ENCODE data around the gene PLLP.

PLLP gene, protein sequence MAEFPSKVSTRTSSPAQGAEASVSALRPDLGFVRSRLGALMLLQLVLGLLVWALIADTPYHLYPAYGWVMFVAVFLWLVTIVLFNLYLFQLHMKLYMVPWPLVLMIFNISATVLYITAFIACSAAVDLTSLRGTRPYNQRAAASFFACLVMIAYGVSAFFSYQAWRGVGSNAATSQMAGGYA

DNA sequence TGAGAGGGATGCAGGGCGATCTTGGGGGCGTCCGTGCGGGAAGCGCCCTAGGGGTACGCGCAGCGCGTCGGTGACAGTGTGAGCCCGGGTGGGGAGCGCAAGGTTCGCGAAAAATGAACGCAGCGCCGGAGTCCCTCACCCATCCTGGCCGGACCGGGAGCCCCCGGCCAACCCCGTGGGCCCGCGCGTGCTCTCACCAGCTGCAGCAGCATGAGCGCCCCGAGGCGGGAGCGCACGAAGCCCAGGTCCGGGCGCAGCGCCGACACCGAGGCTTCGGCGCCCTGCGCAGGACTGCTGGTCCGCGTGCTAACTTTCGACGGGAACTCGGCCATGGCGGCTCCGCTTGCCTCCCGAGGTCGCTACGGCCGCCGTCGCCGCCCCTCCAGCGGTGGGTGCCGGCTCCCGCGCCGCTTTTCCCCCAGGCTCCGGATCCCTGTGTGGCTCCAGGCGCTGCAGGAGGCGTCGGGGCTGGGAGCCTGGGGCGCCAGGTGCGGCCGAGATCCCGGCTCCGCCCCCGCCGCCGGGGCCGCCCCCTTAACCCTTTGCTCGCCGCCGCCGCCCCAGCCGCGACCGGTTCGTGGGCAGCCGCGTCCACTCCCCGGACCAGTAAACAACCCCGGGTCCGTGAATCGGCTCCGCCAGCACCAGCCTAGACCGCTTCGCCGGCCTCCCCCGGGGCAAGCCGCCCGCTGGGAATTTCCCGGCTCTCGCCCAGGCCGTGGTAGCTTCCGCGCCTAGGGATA lies at the start of gene PLLP:
Gene PLLP, minus strand, starts transcription at position 464 of the 743 bp plus-strand sequence. Its CDS starts 132 bp downstream, at position 332.
- no peak for DNase-seq

DNA sequence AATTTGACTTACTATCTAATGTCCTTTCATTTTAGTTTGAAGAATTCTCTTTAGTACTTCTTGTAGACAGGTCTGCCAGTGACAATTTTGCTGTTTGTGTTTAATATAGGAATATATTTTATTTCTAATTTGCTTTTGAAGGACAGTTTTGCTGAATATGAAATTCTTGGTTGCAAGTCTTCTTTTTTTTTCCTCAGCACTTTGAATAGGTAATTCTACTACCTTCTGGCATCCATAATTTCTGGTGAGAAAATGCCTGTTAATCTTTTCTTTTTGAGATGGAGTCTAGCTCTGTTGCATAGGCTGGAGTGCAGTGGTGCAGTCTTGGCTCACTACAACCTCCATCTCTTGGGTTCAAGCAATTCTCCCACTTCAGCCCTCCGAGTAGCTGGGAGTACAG lies 48.9 kb upstream of the PLLP start:
- DNase-seq, result no peak

DNA sequence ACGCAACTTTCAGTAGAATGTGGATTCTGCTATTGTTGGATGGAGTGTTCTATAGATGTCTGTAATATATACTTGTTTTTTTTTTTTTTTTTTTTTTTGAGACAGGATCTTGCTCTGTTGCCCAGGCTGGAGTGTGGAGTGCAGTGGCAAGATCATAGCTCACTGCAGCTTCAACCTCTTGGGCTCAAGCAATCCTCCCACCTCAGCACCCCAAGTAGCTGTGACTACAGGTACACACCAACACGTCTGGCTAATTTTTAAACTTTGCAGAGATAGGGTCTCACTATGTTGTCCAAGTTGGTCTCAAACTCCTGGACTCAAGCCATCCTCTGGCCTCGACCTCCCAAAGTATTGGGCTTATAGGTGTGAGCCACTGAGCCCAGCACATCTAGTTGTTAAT lies 46.9 kb upstream of the PLLP start:
- DNase-seq, result no peak

DNA sequence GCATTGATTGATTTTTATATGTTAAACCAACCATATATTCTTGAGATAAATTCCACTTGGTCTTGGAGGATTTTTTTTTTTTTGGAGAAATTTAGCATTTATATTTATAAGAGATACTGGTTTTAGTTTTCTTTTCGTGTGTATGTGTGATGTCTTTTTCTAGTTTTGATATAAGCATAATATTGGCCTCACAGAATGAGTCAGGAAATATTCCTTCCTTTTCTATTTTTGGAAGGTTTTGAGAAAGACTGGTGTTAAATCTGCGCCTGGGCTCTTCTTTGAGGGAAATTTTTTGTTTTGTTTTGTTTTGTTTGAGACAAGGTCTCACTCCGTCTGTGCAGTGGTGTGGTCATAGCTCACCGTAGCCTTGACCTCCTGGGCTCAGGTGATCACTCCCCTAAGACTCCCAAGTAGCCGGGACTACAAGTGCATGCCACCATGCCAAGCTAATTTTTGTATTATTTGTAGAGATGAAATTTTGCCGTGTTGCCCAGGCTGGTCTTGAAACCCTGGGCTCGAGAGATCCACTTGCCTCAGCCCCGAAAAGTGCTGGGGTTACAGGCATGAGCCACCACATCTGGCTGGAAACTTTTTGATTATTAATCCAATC lies 45.4 kb upstream of the PLLP start:
- no peak for DNase-seq

DNA sequence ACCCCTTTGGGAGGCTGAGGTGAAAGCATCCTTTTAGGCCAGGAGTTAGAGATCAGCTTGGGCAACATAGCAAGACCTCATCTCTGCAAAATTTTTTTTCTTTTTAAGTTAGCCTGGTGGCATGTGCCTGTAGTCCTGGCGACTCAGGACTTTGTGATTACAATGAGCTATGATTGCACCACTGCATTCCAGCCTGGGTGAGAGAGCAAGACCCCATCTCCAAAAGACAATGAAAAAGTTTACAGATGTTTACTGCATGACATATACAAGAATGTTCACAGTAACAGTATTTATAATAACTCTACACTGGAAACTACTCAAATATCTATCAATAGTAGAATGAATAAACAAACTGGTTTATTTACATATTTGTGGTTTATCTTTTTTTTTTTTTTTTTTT lies 41.0 kb upstream of the PLLP start:
- DNase-seq, result no peak

DNA sequence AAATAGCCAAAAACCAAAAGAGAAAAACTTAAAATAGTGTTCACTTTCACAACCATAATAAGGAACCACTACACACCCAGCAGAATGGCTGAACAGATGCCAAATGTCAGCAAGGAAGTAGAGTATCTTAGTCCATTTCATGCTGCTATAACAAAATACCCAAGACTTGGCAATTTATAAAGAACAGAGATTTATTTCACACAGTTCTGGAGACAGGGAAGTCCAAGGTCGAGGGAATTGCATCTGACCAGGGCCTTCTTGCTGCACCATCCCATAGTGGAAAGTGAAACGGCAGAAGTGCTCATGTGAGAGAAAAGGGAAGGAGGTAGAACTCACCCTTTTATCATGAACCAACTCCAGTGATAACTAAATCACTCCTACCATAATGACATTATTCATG lies 40.3 kb upstream of the PLLP start:
- no peak for DNase-seq

DNA sequence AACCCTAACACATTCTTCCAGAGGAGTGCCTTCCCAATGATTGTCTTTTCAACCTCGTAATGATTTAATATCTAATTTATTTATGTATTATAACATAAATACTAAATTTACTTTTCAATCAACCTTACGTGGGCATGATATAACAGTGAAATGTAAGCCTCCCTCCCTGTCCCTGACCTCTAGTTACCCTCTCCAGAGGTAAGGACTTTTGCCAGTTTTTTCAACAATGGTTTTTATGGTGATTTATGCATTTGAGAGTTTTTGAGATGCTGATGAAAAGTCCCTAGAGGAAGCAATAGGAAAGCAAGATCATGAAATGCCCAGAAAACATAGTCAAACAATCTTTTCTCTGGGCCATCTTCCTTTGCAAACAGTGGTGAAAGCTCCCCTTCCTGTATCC lies 35.2 kb upstream of the PLLP start:
- DNase-seq, result no peak

DNA sequence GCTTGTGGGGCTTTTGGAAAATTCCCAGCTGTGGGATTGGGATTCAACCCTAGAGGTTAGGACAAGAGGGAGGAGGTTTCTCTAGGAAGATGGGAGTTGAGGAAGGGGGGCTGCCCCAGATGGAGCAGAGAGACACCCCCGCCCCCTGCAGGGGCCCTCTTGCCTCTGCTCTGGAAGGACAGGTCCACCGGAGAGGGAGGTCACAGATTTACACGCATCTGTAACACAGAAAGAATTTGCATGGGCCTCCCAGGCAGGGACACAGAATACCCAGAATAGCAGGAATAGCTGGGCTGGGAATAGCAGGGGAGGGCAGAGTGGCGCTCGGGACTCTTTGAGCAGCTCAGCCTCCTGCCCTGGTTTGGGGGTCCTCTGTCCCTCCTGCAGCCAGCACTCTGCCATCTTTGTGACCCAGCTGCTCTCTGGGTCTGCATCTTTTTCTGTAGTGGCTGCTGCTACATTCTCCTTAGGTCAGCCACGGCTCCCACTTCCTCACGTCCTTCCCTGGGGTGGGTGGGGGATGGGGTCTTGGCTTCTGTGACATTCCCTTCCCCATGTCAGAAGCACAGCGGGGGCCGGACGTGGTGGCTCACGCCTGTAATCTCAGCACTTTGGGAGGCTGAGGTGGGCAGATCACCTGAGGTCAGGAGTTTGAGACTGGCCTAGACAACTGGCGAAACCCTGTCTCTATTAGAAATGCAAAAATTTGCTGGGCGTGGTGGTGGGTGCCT lies 33.9 kb upstream of the PLLP start:
- DNase-seq, result no peak

DNA sequence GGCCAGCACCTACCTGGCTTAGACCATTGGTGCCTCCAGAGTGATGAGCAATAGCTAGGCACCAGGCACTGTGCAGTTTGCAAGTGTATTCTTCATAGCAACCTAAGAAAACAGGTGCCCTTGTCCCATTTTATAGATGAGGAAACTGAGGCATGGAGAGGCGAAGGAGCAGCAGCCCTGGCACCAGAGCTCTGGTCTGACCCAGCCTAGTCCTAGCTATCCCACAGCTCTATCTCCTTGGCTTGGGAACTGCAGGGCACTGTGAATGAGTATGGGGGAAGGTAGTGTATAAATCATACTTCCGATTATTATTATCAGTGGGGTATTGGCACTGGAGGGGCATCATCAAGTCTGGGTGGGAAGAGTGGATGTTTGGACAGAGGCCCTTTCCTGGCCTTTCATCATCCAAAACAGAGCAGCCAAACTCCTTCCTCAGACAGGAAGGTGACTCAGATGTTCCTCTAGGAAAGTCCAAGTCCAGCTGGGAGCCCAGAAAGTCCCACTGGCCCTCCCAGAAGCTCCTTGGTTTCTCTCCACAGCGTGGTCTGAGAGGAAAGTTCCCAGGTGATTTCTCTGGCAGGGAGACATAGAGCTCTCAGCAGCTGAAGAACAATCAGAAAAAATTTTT lies 32.0 kb upstream of the PLLP start:
- DNase-seq, result no peak

DNA sequence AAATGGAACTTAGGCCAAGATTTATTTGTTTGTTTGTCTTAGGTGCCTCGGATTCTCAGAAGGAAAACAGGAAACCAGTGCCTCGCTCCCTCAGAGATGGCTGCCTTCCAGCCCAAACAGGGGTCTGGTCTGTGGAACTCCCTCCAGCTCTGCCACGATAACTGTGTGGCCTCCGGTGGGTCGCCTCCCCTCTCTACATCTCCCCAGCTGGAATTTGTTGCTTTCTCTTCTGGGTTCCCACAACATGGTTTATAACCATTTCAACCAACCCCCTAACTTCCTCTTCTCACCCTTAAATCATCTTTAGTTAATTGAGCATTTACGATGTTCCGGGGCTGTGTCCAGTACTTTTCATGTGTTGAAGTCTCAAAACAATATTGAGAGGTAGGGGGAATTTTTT lies 30.9 kb upstream of the PLLP start:
- no peak for DNase-seq

DNA sequence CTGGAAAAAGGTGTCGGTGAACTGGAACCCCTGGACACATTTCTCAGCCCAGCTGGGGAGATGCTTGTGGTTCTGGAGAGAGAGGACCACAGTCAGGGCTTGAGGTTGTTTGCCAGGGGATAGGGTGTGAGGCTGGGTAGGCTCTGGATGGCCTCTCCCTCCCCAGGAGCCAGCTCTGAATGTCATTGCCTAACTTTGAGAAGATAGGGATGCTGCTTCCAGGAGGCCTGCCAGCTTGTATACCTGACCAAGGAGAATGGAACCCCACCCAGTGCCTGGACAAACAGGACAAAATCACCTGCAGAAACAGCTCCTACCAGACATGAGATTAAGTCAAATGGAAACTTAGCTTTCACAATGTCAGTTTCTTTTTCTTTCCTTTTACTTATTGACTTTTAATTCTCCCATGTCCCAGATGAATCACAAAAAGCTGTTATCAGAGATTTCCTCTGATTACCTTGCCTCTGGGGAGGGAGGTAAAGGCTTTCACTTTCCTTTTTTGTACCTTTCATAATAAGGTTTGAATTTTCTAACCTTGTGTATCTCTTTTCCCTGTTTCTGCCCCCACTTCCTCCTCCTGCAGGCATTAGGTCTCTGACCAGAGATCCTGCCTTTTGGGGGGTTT lies 29.8 kb upstream of the PLLP start:
- DNase-seq, result no peak

DNA sequence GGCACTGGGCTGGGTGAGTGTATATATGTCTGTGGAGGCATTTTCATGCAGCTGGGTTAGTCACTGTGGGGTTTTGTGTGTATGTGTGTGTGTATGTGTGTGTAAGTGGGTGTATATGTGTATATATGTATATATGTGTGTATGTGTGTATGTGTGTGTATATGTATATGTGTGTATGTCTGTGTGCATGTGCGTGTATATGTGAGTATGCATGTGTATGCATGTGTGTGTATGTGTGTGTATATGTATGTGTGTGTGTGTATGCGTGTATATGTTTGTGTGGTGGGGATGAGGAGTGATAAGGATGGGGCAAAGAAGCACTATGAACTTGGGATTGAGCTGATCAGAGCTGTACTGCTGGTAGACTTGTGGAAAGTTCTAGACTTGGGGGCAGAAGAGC lies 29.0 kb upstream of the PLLP start:
- no peak for DNase-seq

DNA sequence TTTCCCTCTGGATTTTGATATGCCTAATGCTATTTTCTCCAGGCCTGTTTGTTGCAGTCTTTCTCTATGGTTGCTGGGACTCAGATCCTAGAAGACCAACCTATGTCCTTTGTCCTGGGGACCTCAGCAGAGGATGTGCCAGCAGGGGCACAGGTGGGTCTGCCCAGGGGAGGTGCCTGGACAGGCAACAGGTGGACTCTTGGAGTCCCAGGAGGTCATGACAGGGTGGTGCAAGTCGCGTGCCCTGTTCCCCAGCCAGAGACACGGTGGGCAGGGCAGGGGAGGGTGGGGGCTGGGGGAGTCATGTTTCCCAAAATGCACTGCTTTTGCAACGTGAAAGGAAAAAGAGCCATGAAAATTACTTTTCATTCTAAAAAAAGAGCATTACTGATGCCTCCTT lies 26.3 kb upstream of the PLLP start:
- DNase-seq, result no peak

DNA sequence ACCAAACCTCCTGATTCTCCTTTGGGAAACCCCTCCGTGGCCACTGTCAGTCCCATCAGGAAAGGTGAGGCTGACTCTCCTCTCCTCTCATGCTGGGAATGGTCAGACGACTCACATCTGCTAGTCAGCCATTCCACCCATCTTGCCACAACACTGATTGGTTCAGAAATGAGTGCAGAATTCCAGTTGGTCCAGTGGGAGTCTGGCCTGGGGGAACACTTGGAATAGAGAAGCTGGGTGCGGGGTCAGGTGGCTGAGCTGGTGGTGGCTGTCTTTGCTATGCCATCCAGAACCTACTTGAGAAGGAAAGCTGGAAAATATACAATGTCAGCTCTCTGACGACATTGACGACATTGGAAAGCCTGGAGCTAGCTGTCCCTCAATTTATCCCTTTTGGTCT lies 23.6 kb upstream of the PLLP start:
- DNase-seq, result no peak

DNA sequence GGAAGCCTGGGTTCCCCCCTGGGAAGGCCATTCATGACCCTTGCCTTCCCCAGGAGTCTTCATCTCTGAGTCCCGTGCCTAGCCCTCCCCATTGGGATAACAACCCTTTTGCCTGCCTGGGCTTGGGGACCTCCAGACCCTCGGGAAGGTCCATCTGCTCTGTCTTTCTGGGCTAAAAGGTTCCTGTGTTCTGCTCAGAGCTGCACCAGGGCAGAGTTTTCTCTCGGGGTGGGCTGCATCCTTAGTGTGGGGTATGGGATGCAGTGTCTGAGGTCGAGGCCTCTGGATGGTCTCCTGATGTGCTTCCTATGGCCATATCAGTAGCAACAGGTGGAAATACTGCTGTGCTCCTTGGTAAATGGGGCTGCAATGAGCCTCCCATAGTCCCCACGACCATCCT lies 22.9 kb upstream of the PLLP start:
- DNase-seq, result no peak

DNA sequence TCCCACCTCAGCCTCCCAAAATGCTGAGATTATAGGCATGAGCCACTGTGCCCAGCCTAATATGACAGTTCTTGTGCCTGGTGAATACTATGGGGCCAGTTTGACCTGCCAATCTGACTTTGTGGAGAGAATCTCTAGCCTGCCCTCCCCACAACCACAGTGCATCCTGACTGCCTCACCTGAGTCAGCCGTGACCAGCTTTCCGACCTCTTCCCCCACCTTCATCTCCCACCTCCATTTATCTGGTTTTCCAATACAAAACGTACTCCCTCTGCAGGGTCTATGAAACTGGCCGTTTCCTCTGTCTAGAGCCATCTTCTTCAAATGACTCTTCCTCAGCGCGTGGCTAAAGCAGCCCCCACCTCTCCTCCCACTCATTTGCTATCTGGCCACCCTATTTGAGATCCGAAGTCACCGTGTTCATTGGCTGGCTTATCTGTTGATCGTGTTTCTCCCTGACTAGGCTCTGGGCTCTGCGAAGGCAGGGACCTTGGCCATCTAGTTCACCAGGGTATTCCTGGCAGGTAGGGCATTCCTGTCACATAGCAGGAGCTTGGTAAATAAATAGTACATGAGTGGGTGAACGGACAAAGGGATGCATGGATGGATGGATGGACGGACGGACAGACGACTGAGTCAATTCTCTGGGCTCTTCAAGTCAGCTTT lies 22.3 kb upstream of the PLLP start:
- no peak for DNase-seq

DNA sequence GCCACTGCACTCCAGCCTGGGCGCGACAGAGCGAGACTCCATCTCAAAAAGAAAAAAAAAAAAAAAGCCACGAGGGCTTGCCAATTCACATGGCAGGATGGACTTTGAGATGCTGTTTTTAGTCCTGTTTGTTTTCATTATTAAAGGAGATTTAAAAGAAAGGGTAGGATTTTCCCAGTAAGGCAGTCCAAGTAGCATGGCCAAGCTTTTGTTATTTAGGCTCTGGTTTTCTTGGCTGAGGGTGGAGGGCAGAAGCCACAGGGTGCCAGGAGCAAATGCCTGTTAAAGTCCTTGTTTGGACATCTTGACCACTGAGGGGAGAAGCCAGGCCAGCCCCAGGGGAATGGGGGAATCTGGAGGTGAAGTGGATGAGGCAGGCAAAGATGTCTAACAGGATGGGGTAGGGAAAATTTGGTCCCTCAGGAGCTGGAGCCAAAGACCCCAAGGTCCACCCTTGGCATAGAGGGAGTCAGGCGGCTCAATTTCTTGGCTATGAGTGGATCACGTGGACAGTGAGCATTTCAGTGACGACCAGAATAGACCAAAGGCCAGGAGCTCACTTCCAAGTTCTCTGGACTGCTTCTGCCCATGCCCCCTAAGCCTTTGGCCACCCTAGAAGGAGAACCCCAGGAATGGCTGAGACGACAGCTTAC lies 20.8 kb upstream of the PLLP start:
- DNase-seq, result no peak

DNA sequence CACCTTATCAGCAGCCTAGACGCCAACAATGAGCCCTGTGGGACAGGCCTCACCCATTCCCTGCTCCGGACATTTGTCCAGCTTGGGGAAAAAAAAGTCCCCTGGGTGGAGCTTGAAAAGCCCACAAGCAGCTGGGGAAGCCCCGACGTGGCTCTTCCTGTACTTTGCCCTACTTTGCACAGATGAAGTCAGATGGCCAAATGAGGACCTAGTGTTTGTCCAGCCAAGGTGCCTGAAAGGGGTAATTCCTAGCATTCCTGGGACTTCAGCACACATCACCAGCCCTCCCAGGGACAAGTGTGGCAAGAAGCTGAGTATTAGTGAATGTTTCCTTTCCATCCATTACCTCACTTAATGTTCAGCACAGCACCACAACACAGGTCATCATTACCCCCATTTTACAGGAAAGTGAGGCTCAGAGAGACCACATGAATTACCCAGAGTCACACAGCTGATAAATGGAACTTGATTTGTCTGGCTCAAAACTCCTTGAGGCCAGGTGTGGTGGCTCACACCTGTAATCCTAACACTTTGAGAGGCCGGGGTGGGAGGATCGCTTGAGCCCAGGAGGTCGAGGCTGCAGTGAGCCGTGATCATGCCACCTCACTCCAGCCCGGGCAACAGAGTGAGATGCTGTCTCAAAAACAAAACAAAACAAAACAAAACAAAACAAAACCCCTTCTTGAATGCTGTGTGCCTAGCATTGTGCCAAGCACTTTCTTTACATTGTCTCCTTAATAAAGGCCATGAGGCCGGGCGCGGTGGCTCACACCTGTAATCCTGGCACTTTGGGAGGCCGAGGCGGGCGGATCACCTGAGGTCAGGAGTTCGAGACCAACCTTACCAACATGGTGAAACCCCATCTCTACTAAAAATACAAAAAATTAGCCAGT lies 19.9 kb upstream of the PLLP start:
- no peak for DNase-seq

DNA sequence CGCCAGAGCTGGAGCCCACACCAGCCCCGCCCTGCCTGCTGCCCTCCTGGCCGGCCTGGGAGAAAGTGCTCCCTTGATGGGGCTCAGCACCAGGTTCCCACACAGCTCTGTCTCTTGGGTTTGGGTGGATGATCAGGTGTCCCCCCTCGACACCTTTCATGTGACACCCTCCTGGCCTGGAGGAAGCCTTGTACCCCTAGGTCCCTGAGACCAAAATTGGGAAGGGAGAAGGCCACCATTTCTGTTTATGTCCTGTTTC lies 19.4 kb upstream of the PLLP start:
- no peak for DNase-seq

DNA sequence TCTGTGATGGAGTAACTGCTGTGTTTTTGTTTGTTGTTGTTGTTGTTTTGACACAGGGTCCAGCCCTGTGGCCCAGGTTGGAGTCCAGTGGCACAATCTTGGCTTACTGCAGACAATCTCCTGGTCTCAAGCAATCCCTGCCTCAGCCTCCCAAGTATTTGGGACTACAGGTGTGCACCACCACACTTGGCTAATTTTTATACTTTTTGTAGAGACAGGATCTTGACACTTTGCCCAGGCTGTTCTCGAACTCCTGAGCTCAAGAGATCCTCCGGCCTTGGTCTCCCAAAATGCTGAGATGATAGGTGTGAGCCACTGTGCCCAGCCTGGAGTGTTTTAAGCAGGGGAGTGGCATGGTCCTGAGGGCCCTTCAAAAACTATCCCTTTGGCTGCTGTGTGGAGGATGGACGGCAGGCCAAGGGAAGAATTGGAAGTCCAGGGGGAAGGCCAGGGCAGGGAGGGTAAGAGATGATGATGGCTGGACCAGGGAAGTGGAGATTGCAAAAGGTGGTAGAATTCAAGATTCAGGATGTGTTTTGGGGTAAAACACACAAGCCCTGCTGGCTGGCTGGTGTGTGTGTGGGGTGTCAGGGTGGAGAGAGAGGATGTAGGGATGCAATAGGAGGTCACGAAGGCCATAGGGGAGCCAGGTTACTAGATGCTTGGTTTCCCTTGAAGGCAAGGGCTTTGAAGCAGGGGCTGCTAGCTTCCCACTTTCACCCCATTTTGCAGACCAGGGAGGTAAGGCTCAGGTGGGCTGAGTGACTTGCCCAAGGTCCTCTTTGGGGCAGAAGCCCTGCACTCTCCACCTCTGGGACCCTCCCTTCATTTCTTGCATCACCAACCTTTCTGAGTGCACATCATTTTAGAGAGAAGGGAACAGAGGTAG lies 18.8 kb upstream of the PLLP start:
- no peak for DNase-seq

Measured in activated CD4-positive, CD25-positive, alpha-beta regulatory T cell (primary cell).